Measurements from ENCODE around the gene RIN3. TPM values are rescaled to one million over a fixed set of nuclear protein-coding genes. Genes with fewer than 3 reads are reported as not detected.

The RIN3 gene
- total and polyA plus RNA-seq, 5 experiments from 2014 or later = 16.8 to 146 (median 45.8) TPM

DNA sequence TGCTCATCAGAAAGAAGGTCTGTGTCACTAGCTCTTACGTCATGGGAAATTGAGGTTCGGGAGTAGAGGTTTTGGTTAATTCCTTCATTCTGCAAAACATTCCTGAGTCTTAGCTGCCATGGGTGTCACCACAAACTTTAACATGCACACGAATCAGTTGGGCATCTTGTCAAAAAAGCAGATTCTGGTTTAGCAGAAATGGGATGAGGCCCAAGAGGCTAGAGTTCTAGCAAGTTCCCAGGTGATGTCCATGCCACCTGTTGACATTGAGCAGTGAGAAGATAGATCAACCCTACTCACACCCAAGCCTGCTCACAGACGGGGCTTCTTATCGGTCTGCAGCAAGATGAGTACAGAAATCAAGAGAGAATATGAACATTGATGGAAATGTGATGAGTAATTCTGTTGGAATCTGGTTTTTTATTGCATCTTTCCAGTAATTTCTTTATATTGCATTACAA lies 11.7 kb upstream of the RIN3 start:
- Mint-ChIP-seq H3K27me3 (no peaks in the 10 kb centered on the region), H3K36me3 (no peaks in the 10 kb centered on the region), H3K27ac (no peak overlapping the region), H3K9me3 (no peaks in the 10 kb centered on the region), H3K4me3 (no peak overlapping the region), H3K4me1 (peaks cover 12 to 33% (median 24%) of the 10 kb centered on the region in 4 donors)
- DNase-seq (no peak), ATAC-seq (no peak)
- POLR2A ChIA-PET = no interaction called here

DNA sequence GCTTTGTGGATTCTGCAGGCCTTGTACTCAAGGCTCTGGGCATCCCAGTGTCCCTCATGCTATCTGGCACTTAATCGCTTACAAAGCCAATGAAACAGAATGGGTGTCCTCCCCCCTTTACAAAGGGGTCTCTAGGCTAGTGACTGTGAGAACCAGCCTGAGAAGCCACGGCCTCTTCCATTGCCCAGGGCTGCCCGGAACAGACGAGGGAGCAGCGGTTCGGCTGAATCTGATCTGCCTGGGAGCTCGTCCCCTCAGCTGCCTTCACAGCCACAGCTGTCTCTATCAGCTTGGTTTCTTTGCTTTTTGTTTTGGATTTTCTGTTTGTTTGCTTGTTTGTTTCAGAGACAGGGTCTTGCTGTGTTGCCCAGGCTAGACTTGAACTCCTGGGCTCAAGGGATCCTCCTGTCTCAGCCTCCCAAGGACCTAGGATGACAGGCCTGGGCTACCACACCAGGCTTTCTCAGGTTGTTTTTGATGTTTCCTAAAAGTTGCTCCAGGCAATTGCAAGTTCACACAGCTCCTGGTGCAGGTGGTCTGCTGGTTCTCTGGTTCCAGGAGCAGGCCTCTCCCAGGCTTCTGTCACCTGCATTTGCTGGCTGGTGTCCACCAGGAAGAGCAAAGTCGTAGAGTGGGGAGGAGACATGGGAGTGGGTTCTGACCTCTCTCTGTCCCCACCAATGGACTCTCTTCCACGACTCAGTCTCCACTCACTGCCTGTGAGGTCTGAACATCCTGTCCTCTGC lies 10.9 kb upstream of the RIN3 start:
- DNase-seq = no peak
- POLR2A ChIA-PET = no interaction called here
- no peak for ATAC-seq
- Mint-ChIP-seq H3K4me1 (peaks cover 18 to 41% (median 29%) of the 10 kb centered on the region in 4 donors), H3K4me3 (no peak overlapping the region), H3K27ac (peak overlapping the region in 1 of 10 donors; percentile 18), H3K36me3 (no peaks in the 10 kb centered on the region), H3K27me3 (no peaks in the 10 kb centered on the region), H3K9me3 (no peaks in the 10 kb centered on the region)

DNA sequence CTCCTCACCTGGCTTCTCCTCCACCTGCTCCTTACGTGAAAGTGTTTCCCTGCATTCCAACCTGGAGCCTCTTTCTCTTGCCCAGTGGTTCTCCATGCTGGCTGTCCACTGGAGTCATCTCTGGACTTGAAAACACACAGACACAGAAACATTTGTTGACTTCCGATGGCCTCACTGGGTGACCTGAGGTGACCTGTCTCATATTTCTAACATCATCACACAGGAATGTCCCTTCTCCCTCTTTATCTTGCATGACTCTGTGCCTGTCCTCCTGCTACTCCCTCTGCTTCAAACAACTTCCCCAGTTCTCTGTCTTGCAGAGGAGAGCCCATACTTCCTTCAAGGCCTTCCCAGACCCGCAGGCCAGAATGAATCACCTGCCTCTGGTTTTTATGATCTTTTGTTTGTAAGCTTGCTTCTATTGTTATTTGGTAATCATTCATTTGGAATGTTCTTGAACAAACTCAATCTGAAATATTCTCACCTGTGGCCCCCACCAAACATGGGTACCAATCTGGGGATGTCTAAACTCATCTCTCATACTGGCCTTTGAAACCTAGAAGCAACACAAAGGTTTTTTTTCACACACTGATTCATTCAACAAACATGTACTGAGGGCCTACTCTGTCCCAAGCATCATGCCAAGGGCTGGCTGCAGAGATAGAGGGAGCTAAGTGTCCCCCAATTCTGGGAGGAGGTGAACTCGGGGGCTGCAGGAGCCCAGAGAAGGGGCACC lies 9.7 kb upstream of the RIN3 start:
- Mint-ChIP-seq H3K27ac (peak overlapping the region in 4 of 10 donors; percentile 39 to 51 (median 48)), H3K4me1 (peaks cover 19 to 50% (median 30%) of the 10 kb centered on the region in 4 donors), H3K9me3 (no peaks in the 10 kb centered on the region), H3K36me3 (no peaks in the 10 kb centered on the region), H3K27me3 (no peaks in the 10 kb centered on the region), H3K4me3 (no peak overlapping the region)
- ATAC-seq (no peak), DNase-seq (no peak)
- POLR2A ChIA-PET = no interaction called here

DNA sequence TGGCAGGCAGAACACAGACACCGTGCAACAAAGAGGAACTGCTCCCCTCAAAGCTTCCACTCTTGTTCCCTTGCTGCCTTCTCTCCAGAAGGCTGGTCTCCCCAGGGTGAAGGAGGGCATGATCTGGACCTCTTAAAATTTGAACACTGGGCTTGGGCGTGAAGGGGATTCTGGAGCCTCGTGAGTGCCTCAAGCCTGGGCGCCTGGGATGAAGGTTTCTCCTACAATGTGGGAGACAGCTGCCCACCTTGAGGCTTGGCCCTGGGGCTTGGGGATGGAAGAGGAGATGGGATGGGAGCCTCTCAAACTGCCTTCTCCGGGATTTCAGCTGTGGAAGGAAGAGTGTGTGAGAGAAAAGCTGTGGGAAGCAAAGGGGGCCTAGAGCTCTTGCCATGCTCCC lies 7.8 kb upstream of the RIN3 start:
- H3K27me3 Mint-ChIP-seq = no peaks in the 10 kb centered on the region
- H3K9me3 Mint-ChIP-seq = no peaks in the 10 kb centered on the region
- POLR2A ChIA-PET = interaction anchor here (0.5 to 1.5 kb wide), 3 partner anchors 27 to 81 kb away, joined by 3 to 4 read pairs (median 3); no protein-coding TSS in a partner anchor
- peaks cover 21 to 50% (median 34%) of the 10 kb centered on the region in 4 donors for H3K4me1 Mint-ChIP-seq
- peak overlapping the region in 2 of 10 donors; percentile 19 to 76 for H3K27ac Mint-ChIP-seq
- no peak for DNase-seq
- no peak for ATAC-seq
- H3K4me3 Mint-ChIP-seq = no peak overlapping the region
- no peaks in the 10 kb centered on the region for H3K36me3 Mint-ChIP-seq

DNA sequence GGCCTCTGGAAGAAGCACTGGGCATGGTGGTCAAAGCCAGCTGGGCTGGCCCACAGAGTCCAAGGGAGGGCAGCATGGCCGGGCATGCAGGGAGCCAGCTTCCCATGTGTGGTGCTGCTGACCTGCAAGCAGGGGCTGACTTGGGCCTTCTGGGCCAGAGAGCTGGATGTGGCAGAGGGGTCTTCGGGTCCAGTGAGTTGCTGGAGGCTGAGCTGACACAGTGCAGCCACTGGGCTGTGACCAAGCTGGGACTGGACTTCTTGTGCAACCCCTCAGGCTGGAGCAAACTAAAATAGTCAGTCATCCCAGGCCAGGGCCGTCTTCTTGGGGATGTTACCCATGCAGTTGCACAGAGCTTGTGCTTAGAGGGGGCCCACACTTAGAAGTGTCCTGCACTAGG lies 7.3 kb upstream of the RIN3 start:
- DNase-seq (no peak), ATAC-seq (no peak)
- Mint-ChIP-seq H3K27me3 (no peaks in the 10 kb centered on the region), H3K27ac (peak overlapping the region in 4 of 10 donors; percentile 19 to 57 (median 46)), H3K9me3 (no peaks in the 10 kb centered on the region), H3K4me3 (no peak overlapping the region), H3K4me1 (peaks cover 21 to 50% (median 35%) of the 10 kb centered on the region in 4 donors), H3K36me3 (no peaks in the 10 kb centered on the region)
- POLR2A ChIA-PET = interaction anchor here (0.9 to 1.5 kb wide), 2 partner anchors 26 to 80 kb away, joined by 3 to 4 read pairs; no protein-coding TSS in a partner anchor

DNA sequence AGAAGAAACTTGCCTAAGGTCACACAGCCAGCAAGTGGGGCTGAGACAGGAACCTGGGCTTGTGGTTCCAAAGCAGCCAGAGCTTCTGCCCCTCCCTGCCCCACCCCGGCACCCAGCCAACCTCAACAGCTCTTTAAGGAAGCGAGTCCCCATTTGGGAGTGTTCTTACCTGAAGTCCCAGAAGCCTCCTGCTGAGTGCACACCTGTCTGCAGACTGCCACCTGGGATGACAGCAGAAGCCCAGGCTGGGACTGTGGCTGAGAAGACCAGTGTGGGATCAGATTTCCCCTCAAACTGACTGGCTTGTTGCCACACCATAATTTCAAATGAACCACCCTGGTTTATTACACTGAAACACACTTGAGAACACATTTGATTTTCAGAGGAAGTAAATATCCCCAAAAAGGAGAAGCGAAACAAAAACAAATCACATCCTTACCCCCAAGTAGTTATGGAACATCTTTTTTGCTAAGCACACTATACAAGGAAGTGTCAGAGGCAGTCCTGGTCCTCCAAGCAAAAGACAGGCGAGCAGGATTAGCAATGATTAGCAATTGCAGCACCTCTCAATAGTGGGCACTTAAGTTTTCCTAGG lies 6.3 kb upstream of the RIN3 start:
- peak; percentile 47 to 62 for ATAC-seq
- H3K4me3 Mint-ChIP-seq = peak overlapping the region in 1 of 10 donors; percentile 40
- no peaks in the 10 kb centered on the region for H3K27me3 Mint-ChIP-seq

DNA sequence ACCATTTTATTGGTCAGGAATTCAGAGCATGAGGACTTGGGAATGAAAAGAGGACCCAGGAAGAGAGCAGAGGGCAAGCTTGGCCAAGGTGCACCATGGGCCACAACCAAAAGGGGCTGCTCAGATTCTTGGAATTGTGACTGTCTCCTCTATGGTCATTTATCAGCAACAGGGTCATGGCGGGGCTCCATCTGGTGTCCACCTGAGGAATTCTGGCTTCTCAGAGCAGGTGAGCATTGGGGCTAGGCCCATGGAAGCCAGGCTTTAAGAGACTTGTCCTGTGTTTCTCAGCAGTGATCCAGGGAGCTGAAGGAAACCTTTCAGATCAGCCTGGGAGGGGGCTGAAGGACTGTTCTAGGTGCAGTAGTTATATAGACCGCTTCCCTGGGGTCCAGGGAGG lies 2.6 kb upstream of the RIN3 start:
- H3K36me3 Mint-ChIP-seq = no peaks in the 10 kb centered on the region
- ATAC-seq (no peak), DNase-seq (no peak)
- H3K27me3 Mint-ChIP-seq = no peaks in the 10 kb centered on the region
- H3K4me3 Mint-ChIP-seq = peak overlapping the region in 2 of 10 donors; percentile 32 to 72
- no peaks in the 10 kb centered on the region for H3K9me3 Mint-ChIP-seq
- POLR2A ChIA-PET = interaction anchor here (0.6 to 1.0 kb wide), 4 partner anchors 10 to 93 kb away, joined by 3 to 4 read pairs (median 4); no protein-coding TSS in a partner anchor
- peaks cover 18 to 53% (median 48%) of the 10 kb centered on the region in 4 donors for H3K4me1 Mint-ChIP-seq
- peak overlapping the region in 4 of 10 donors; percentile 4 to 46 (median 40) for H3K27ac Mint-ChIP-seq

More for the DNA sequence above, 6.3 kb upstream of the RIN3 start:
- POLR2A ChIA-PET = interaction anchor here (1.5 kb wide), 1 partner anchor 79 kb away, joined by 4 read pairs; no protein-coding TSS in a partner anchor
- no peaks in the 10 kb centered on the region for H3K9me3 Mint-ChIP-seq
- peaks cover 25 to 55% (median 42%) of the 10 kb centered on the region in 4 donors for H3K4me1 Mint-ChIP-seq
- DNase-seq = no peak
- H3K27ac Mint-ChIP-seq = peak overlapping the region in 1 of 10 donors; percentile 4
- H3K36me3 Mint-ChIP-seq = no peaks in the 10 kb centered on the region

DNA sequence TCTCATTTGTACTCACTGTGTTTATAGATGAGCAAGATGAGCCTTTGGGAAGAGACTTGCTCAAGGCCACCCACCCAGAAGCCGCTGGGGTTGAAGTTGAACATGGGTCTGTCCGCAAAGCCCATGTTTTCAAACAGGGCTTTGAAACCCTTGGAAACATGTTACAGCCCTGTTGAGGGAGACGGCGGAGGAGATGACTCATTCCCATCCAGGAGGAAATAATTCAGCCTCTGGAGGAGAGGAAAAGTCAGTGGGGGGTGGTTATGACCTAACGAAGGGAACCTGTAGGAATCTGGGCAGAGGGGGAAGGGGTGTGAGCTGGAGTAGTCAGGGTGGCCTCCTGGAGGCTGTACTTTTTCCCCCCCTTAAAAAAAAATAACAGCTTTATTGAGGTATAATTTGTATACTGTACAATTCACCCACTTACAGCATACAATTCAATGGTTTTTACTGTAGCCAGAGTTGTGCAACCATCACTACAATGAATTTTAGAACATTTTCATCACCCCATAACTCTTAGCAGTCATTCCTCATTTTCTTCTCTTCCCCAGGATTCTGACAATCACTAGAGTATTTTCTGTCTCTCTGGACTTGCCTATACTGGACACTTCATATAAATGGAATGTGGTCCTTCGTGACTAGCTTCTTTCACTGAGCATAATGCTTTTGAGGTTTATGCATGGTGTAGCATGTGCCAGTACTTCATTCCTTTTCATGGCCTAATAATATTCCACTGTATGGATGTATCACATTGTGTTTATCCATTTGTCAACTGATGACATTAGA lies 1.9 kb upstream of the RIN3 start:
- no peak for ATAC-seq
- POLR2A ChIA-PET = interaction anchor here (0.9 kb wide), 1 partner anchor 92 kb away, joined by 3 read pairs; no protein-coding TSS in a partner anchor
- Mint-ChIP-seq H3K36me3 (no peaks in the 10 kb centered on the region), H3K9me3 (no peaks in the 10 kb centered on the region), H3K4me3 (peak overlapping the region in 5 of 10 donors; percentile 25 to 72 (median 50)), H3K27ac (peak overlapping the region in 4 of 10 donors; percentile 4 to 62 (median 36)), H3K4me1 (peaks cover 17 to 53% (median 49%) of the 10 kb centered on the region in 4 donors), H3K27me3 (no peaks in the 10 kb centered on the region)
- DNase-seq = no peak

DNA sequence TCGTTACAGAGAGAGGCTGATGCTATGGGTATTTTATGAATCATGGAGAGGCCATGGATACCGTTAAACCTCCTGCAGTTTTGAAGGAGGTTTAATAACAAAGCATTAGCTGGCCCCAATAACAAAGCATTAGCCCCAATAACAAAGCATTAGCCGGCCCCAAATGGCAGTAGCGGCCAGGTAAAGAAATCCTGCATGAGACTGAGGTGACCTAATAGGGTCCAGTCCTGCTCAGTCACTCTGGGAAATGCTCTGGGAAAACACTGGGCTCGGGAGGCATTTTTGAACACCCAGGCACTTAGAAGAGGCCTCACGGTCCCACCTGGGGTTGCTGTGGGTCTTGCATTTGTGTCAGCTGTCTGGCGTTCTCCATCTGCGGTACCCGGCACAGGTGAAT lies 776 bp upstream of the RIN3 start:
- DNase-seq = no peak
- peaks cover 24 to 53% (median 51%) of the 10 kb centered on the region in 4 donors for H3K4me1 Mint-ChIP-seq
- peak overlapping the region; percentile 59 to 87 (median 77) for H3K4me3 Mint-ChIP-seq
- H3K36me3 Mint-ChIP-seq = no peaks in the 10 kb centered on the region
- H3K27ac Mint-ChIP-seq = peak overlapping the region in 8 of 10 donors; percentile 51 to 92 (median 74)
- POLR2A ChIA-PET = interaction anchor here (0.7 to 4.5 kb wide), 12 partner anchors 11 to 391 kb away, joined by 3 to 29 read pairs (median 3); partner anchors contain the start of genes CPSF2 and NDUFB1
- H3K9me3 Mint-ChIP-seq = no peaks in the 10 kb centered on the region
- no peaks in the 10 kb centered on the region for H3K27me3 Mint-ChIP-seq
- ATAC-seq = no peak

DNA sequence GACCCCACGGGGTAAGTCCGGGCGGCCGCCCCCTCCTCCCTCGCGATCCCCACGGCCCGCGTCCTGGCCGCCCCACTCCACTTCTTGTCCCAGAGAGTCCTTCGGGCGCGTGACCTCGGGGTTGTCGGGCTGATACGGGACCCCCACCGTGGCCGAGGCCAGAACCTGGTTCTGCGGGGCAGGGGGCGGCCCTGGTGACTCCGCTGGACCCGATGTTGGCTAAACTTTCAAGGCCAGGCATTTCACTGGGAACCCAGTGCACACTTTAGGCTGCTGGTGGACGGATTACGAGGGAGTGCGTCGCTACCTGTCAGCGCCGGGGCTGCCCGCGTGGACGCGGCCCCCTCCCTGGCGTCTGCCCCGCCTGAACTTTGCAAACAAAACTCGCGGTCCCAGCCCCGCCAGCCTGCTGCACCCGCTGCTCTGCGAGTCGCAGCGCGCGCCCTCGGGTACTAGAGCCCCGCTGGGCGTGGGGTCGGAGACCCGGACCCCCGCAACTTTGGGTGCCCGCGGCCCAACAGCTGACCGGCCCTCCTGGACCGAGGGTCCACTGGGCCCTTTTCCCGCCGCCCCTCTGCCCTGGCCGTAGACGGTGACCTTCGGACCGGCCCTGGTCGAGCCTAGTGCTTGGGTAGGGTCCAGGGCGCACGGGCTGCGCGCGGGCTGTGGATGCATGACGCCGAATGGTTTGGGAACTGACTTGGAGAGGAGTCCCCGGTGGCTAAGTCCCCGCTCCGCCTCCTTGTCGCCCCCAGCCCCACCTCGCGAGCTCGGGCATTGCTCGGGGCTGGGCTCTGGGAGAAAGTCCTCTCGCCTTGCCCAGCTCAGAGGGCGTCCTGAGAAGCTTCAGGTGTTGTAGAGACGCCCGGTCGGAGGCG lies 624 bp downstream of the RIN3 start:
- no peaks in the 10 kb centered on the region for H3K9me3 Mint-ChIP-seq
- ATAC-seq (peak; percentile 54 to 56), DNase-seq (peak in 9 of 10 donors; percentile 25 to 74 (median 44))
- H3K4me1 Mint-ChIP-seq = peaks cover 36 to 63% (median 61%) of the 10 kb centered on the region in 4 donors
- peak overlapping the region; percentile 59 to 88 (median 72) for H3K4me3 Mint-ChIP-seq
- POLR2A ChIA-PET = interaction anchor here (1.0 to 4.5 kb wide), 10 partner anchors 10 to 72 kb away, joined by 3 to 29 read pairs (median 8); no protein-coding TSS in a partner anchor
- no peaks in the 10 kb centered on the region for H3K36me3 Mint-ChIP-seq
- no peaks in the 10 kb centered on the region for H3K27me3 Mint-ChIP-seq
- H3K27ac Mint-ChIP-seq = peak overlapping the region; percentile 19 to 90 (median 80)
